PC-3 (cell line): ENCODE results near the gene FKBP10.

Experiments
- EZH2 ChIP-seq: fragments of 300-600 bp; sonication (generic); IDR thresholded peaks from one replicate; pipeline ENCODE4 v1.6.1; 2017; ENCODE audit warnings: antibody characterized with exemption, mild to moderate bottlenecking, low read length; ENCODE audit not compliant: unreplicated experiment
- TF ChIP-seq, protein P1 (sequence below): fragments of 300-600 bp; sonication (generic); conservative IDR thresholded peaks from 2 replicates; pipeline ENCODE4 v1.5.1; 2017; ENCODE audit warnings: antibody characterized with exemption, low read depth, mild to moderate bottlenecking, low read length

- TF ChIP-seq, protein P1, sequence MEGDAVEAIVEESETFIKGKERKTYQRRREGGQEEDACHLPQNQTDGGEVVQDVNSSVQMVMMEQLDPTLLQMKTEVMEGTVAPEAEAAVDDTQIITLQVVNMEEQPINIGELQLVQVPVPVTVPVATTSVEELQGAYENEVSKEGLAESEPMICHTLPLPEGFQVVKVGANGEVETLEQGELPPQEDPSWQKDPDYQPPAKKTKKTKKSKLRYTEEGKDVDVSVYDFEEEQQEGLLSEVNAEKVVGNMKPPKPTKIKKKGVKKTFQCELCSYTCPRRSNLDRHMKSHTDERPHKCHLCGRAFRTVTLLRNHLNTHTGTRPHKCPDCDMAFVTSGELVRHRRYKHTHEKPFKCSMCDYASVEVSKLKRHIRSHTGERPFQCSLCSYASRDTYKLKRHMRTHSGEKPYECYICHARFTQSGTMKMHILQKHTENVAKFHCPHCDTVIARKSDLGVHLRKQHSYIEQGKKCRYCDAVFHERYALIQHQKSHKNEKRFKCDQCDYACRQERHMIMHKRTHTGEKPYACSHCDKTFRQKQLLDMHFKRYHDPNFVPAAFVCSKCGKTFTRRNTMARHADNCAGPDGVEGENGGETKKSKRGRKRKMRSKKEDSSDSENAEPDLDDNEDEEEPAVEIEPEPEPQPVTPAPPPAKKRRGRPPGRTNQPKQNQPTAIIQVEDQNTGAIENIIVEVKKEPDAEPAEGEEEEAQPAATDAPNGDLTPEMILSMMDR: no peak
- TF ChIP-seq EZH2: no peak
Observed at GRCh38 chr17:41785859-41786226, 27.0 kb upstream of the FKBP10 start.
